H9 (cell line): ENCODE data around the gene EIF3F. TPM values are rescaled to one million over a fixed set of nuclear protein-coding genes. Genes with fewer than 3 reads are reported as not detected.

Experiments
- DNase-seq: peaks from one replicate; pipeline ENCODE4 v3.0.0-alpha.2; 2017
- H2AFZ ChIP-seq: one replicate; pipeline ENCODE4 v1.6.1; 2013; ENCODE audit warnings: mild to moderate bottlenecking, low read length, control low read depth, moderate library complexity
- H2AK5ac ChIP-seq: 2 replicates; pipeline ENCODE4 v1.6.1; 2013; ENCODE audit warnings: low read length, control low read depth, mixed read lengths; ENCODE audit not compliant: insufficient read length
- H2BK120ac ChIP-seq: one replicate; pipeline ENCODE4 v1.6.1; 2013; ENCODE audit warnings: low read depth, mild to moderate bottlenecking, low read length, control low read depth, inconsistent platforms; ENCODE audit not compliant: poor library complexity, severe bottlenecking
- H2BK12ac ChIP-seq: 2 replicates; pipeline ENCODE4 v1.6.1; 2013; ENCODE audit warnings: low read length, control low read depth, mixed read lengths, low read depth; ENCODE audit not compliant: insufficient read length
- H2BK15ac ChIP-seq: 2 replicates; pipeline ENCODE4 v1.6.1; 2013; ENCODE audit warnings: low read depth, low read length, control low read depth
- H2BK20ac ChIP-seq: one replicate; pipeline ENCODE4 v1.6.1; 2013; ENCODE audit warnings: low read depth, mild to moderate bottlenecking, low read length, control low read depth, inconsistent platforms; ENCODE audit not compliant: poor library complexity, severe bottlenecking
- H2BK5ac ChIP-seq: 2 replicates; pipeline ENCODE4 v1.6.1; 2013; ENCODE audit warnings: low read length, control low read depth, mixed read lengths; ENCODE audit not compliant: insufficient read length
- H3K14ac ChIP-seq: 2 replicates; pipeline ENCODE4 v1.6.1; 2013; ENCODE audit warnings: low read length, control low read depth; ENCODE audit not compliant: insufficient read depth
- H3K18ac ChIP-seq: 2 replicates; pipeline ENCODE4 v1.6.1; 2013; ENCODE audit warnings: low read depth, mild to moderate bottlenecking, mixed read lengths, low read length, control low read depth; ENCODE audit not compliant: insufficient read length
- H3K23ac ChIP-seq: 2 replicates; pipeline ENCODE4 v1.6.1; 2013; ENCODE audit warnings: low read length, control low read depth, mixed read lengths, low read depth; ENCODE audit not compliant: insufficient read length
- H3K23me2 ChIP-seq: 2 replicates; pipeline ENCODE4 v1.6.1; 2013; ENCODE audit warnings: low read depth, mild to moderate bottlenecking, mixed read lengths, low read length, control low read depth; ENCODE audit not compliant: insufficient read length, poor library complexity, severe bottlenecking
- H3K27ac ChIP-seq: 2 replicates; pipeline ENCODE4 v1.5.1; 2013; ENCODE audit warnings: low read length, control low read depth, mixed read lengths, low read depth; ENCODE audit not compliant: insufficient read length
- H3K27me3 ChIP-seq: 2 replicates; pipeline ENCODE4 v1.6.1; 2013; ENCODE audit warnings: low read length, control low read depth, inconsistent platforms; ENCODE audit not compliant: insufficient read depth
- H3K4ac ChIP-seq: 2 replicates; pipeline ENCODE4 v1.6.1; 2013; ENCODE audit warnings: low read depth, mild to moderate bottlenecking, control low read depth, inconsistent platforms, low read length, moderate library complexity
- H3K4me1 ChIP-seq: 2 replicates; pipeline ENCODE4 v1.6.1; 2013; ENCODE audit warnings: low read length, control low read depth, inconsistent platforms; ENCODE audit not compliant: insufficient read depth
- H3K4me2 ChIP-seq: 2 replicates; pipeline ENCODE4 v1.6.1; 2013; ENCODE audit warnings: low read length, control low read depth, mixed read lengths; ENCODE audit not compliant: insufficient read length, insufficient read depth
- H3K56ac ChIP-seq: 2 replicates; pipeline ENCODE4 v1.6.1; 2013; ENCODE audit warnings: low read depth, mild to moderate bottlenecking, mixed read lengths, low read length, control low read depth; ENCODE audit not compliant: insufficient read length
- H3K79me1 ChIP-seq: 2 replicates; pipeline ENCODE4 v1.6.1; 2013; ENCODE audit warnings: low read depth, mild to moderate bottlenecking, moderate library complexity, low read length, control low read depth, inconsistent platforms; ENCODE audit not compliant: insufficient read depth, poor library complexity, severe bottlenecking
- H3K79me2 ChIP-seq: 2 replicates; pipeline ENCODE4 v1.6.1; 2013; ENCODE audit warnings: low read length, control low read depth, inconsistent platforms; ENCODE audit not compliant: insufficient read depth
- H3K9ac ChIP-seq: 2 replicates; pipeline ENCODE4 v1.6.1; 2013; ENCODE audit warnings: low read length, control low read depth, mixed read lengths; ENCODE audit not compliant: insufficient read length; ENCODE audit errors: extremely low read depth
- H3K9me3 ChIP-seq: one replicate; pipeline ENCODE4 v1.6.1; 2013; ENCODE audit warnings: low read depth, low read length, inconsistent platforms; ENCODE audit not compliant: control insufficient read depth
- H3T11ph ChIP-seq: one replicate; pipeline ENCODE4 v1.6.1; 2013; ENCODE audit warnings: mild to moderate bottlenecking, low read length, control low read depth, inconsistent platforms
- H4K20me1 ChIP-seq: one replicate; pipeline ENCODE4 v1.6.1; 2013; ENCODE audit not compliant: control insufficient read depth, insufficient read length, insufficient read depth
- H4K5ac ChIP-seq: 2 replicates; pipeline ENCODE4 v1.6.1; 2013; ENCODE audit warnings: low read depth, mild to moderate bottlenecking, mixed read lengths, low read length, control low read depth; ENCODE audit not compliant: insufficient read length
- H4K8ac ChIP-seq: replicated peaks from 2 replicates; pipeline ENCODE4 v1.6.1; 2013; ENCODE audit warnings: low read length, control low read depth, mixed read lengths, low read depth; ENCODE audit not compliant: insufficient read length
- H4K91ac ChIP-seq: 2 replicates; pipeline ENCODE4 v1.6.1; 2013; ENCODE audit warnings: low read depth, mild to moderate bottlenecking, moderate library complexity, mixed read lengths, low read length, control low read depth; ENCODE audit not compliant: insufficient read length
- H3K27ac Mint-ChIP-seq, 3 experiments: 2 replicates in 2 of 3; 3 replicates in 1 of 3; pipeline ENCODE4 v1.8.0; 2020 to 2021; ENCODE audit warnings: mixed read lengths in 3 of 3, mild to moderate bottlenecking in 1 of 3, moderate library complexity in 1 of 3
- H3K27me3 Mint-ChIP-seq: 2 replicates; pipeline ENCODE4 v1.8.0; 2021; ENCODE audit warnings: low read depth, mild to moderate bottlenecking, moderate library complexity, mixed read lengths
- H3K36me3 Mint-ChIP-seq, 3 experiments: 2 replicates in 2 of 3; 3 replicates in 1 of 3; pipeline ENCODE4 v1.8.0; 2020 to 2021; ENCODE audit warnings: low read depth in 3 of 3, mixed read lengths in 3 of 3; ENCODE audit not compliant: insufficient read depth in 1 of 3
- H3K4me1 Mint-ChIP-seq, 2 experiments: 2 replicates each; pipeline ENCODE4 v1.8.0; 2020; ENCODE audit warnings: mixed read lengths in 2 of 2
- H3K4me3 Mint-ChIP-seq, 2 experiments: 2 replicates in 1 of 2; 3 replicates in 1 of 2; pipeline ENCODE4 v1.8.0; 2020 to 2021; ENCODE audit warnings: mild to moderate bottlenecking in 2 of 2, mixed read lengths in 2 of 2, moderate library complexity in 1 of 2
- H3K9me3 Mint-ChIP-seq, 2 experiments: 2 replicates in 1 of 2; 3 replicates in 1 of 2; pipeline ENCODE4 v1.8.0; 2020; ENCODE audit warnings: mild to moderate bottlenecking in 2 of 2, mixed read lengths in 2 of 2, moderate library complexity in 1 of 2
- WGBS: extraction: QIAGEN DNeasy Blood & Tissue Kit; methylation state at CpG from one replicate; pipeline ENCODE4 v1.1.7; 2013; ENCODE audit warnings: missing lambda C conversion rate, low lambda C conversion rate, mixed read lengths; ENCODE audit not compliant: insufficient read length; ENCODE audit errors: extremely low coverage; 5-methylcytosine and 5-hydroxymethylcytosine counted together
- total RNA-seq: library from RNA; stranded (reverse); gene quantifications from 2 replicates; pipeline ENCODE4 v1.2.1, GENCODE V29; 2021
- TF ChIP-seq, protein P1 (sequence below): fragments of 200-600 bp; sonication (generic); conservative IDR thresholded peaks from 3 replicates; pipeline ENCODE4 v1.8.0; 2021; ENCODE audit warnings: antibody characterized with exemption, mild to moderate bottlenecking

The EIF3F gene
- total RNA-seq, 1 experiment from 2014 or later: 348 TPM

DNA sequence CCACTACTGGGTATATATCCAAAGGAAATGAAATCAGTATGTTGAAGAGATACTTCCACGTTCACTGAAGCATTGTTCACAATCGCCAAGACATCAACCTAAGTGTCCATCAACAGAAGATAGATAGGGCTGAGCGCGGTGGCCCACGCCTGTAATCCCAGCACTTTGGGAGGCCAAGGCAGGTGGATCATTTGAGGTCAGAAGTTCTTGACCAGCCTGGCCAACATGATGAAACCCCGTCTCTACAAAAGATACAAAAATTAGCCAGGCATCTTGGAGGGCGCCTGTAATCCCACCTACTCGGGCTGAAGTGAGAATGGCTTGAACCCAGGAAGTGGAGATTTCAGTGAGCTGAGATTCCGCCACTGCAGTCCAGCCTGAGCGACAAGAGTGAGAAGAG, 12.7 kb downstream of the EIF3F start:
- Histone ChIP-seq H3K4me1 (no peaks in the 10 kb centered on the region), H2AFZ (no peak overlapping the region), H3K9me3 (no peaks in the 10 kb centered on the region), H3K4ac (no peak overlapping the region), H2BK15ac (no peak overlapping the region), H3K27ac (no peak overlapping the region), H3K56ac (no peak overlapping the region), H3T11ph (no peak overlapping the region), H2AK5ac (no peak overlapping the region), H2BK12ac (no peak overlapping the region), H2BK120ac (no peak overlapping the region), H4K91ac (no peak overlapping the region), H3K23me2 (no peaks in the 10 kb centered on the region), H3K14ac (no peak overlapping the region), H3K9ac (no peak overlapping the region), H3K79me1 (no peaks in the 10 kb centered on the region), H3K79me2 (no peaks in the 10 kb centered on the region), H3K27me3 (no peaks in the 10 kb centered on the region), H4K5ac (no peak overlapping the region), H3K23ac (no peak overlapping the region), H2BK20ac (no peak overlapping the region), H2BK5ac (no peak overlapping the region), H3K18ac (no peak overlapping the region), H3K4me2 (no peak overlapping the region), H4K20me1 (no peaks in the 10 kb centered on the region), H4K8ac (no peak overlapping the region)
- H3K9me3 Mint-ChIP-seq: no peaks in the 10 kb centered on the region
- peaks cover 26 to 42% (median 35%) of the 10 kb centered on the region in 3 experiments for H3K36me3 Mint-ChIP-seq
- H3K27me3 Mint-ChIP-seq: peaks cover 1% of the 10 kb centered on the region; the same call in 1 of the 2 replicates
- WGBS: no CpG with 5 or more reads among the region's 10 CpGs
- H3K4me1 Mint-ChIP-seq: no peaks in the 10 kb centered on the region
- no peak overlapping the region for H3K4me3 Mint-ChIP-seq
- TF ChIP-seq, protein P1, sequence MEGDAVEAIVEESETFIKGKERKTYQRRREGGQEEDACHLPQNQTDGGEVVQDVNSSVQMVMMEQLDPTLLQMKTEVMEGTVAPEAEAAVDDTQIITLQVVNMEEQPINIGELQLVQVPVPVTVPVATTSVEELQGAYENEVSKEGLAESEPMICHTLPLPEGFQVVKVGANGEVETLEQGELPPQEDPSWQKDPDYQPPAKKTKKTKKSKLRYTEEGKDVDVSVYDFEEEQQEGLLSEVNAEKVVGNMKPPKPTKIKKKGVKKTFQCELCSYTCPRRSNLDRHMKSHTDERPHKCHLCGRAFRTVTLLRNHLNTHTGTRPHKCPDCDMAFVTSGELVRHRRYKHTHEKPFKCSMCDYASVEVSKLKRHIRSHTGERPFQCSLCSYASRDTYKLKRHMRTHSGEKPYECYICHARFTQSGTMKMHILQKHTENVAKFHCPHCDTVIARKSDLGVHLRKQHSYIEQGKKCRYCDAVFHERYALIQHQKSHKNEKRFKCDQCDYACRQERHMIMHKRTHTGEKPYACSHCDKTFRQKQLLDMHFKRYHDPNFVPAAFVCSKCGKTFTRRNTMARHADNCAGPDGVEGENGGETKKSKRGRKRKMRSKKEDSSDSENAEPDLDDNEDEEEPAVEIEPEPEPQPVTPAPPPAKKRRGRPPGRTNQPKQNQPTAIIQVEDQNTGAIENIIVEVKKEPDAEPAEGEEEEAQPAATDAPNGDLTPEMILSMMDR: no peak
- no peak overlapping the region for H3K27ac Mint-ChIP-seq
- DNase-seq: no peak
